ENCODE results near the gene TOGARAM1. TPM values are rescaled to one million over a fixed set of nuclear protein-coding genes. Genes with fewer than 3 reads are reported as not detected.

TOGARAM1 gene
- total and polyA plus RNA-seq, 2 donors (not counting 3 experiments of a cell fraction or from before 2014, with no cell fraction given), result 4.2 to 13.8 TPM

- DNase-seq (ENCODE audit: low read depth, low spot score) (no peak), FAIRE-seq (no peak)
- Histone ChIP-seq H2AFZ (ENCODE audit: low read depth, low read length) (no peak overlapping the region), H3K79me2 (ENCODE audit: control insufficient read depth, insufficient read depth, low read length) (peaks cover 1% of the 10 kb centered on the region), H3K4me1 (ENCODE audit: control insufficient read depth, extremely low read depth, insufficient read depth, low read length) (no peaks in the 10 kb centered on the region), H3K27me3 (ENCODE audit: control insufficient read depth in 2 of 2, insufficient read depth in 2 of 2, low read length in 2 of 2) (no peaks in the 10 kb centered on the region), H3K9me1 (replicated peaks; ENCODE audit: control insufficient read depth, extremely low read depth, insufficient read depth, low read length) (no peaks in the 10 kb centered on the region), H3K4me3 (replicated peaks in 1 of 3; ENCODE audit: insufficient read depth in 1 of 3, low read depth in 1 of 3, low read length in 3 of 3) (no peak overlapping the region), H3K27ac (ENCODE audit: insufficient read depth, low read depth, low read length) (no peak overlapping the region), H4K20me1 (replicated peaks; ENCODE audit: control insufficient read depth, extremely low read depth, insufficient read depth, low read length) (no peaks in the 10 kb centered on the region), H3K9me3 (replicated peaks; ENCODE audit: control insufficient read depth, insufficient read depth, low read length) (no peaks in the 10 kb centered on the region), H3K4me2 (ENCODE audit: insufficient read depth, low read length) (no peak overlapping the region), H3K36me3 (ENCODE audit: control insufficient read depth in 2 of 2, extremely low read depth in 1 of 2, insufficient read depth in 2 of 2, low read length in 2 of 2) (no peaks in the 10 kb centered on the region), H3K9ac (replicated peaks; ENCODE audit: extremely low read depth, insufficient read depth, low read length) (no peak overlapping the region)
- dilution Hi-C loops (cut with MboI; ENCODE audit: extremely low pct_ligation_motif_present, low sequenced_read_pairs), result no loop called here
- ChIA-PET POLR2A (no interaction called here), CTCF (interaction anchor here (1.0 to 1.6 kb wide), 3 partner anchors 11 to 20 kb away, joined by 3 to 5 read pairs (median 3); no protein-coding TSS in a partner anchor)
- no TSS peak for BruUV-seq (replicated peaks)
- intact Hi-C loops (cut with micrococcal nuclease), result no loop called here
- TF ChIP-seq POLR2AphosphoS5 (IDR thresholded peaks at IDR 0.05; ENCODE audit: insufficient read depth, low read depth, low read length) (no peak), POLR2A (IDR thresholded peaks at IDR 0.05; ENCODE audit: low read depth, low read length) (no peak), EZH2 (IDR thresholded peaks at IDR 0.05; ENCODE audit: borderline replicate concordance, low read depth, low read length, severe bottlenecking) (no peak), GATA2 (IDR thresholded peaks at IDR 0.05; ENCODE audit: insufficient read depth, insufficient read length, low read depth, low read length) (no peak), JUN (IDR thresholded peaks at IDR 0.05; ENCODE audit: borderline replicate concordance, insufficient read depth, insufficient read length, low read depth) (no peak), MYC (IDR thresholded peaks at IDR 0.05; ENCODE audit: low read depth, low read length) (no peak), CTCF (IDR thresholded peaks at IDR 0.05; ENCODE audit: extremely low read depth in 1 of 2, insufficient read depth in 1 of 2, low read depth in 1 of 2, low read length in 2 of 2) (no peak)
These were observed 103.5 kb downstream of the TOGARAM1 start for GRCh38 chr14:45065540-45065939.

Measured in endothelial cell of umbilical vein (primary cell).